ENCODE results near the gene REXO4. TPM values are rescaled to one million over a fixed set of nuclear protein-coding genes. Genes with fewer than 3 reads are reported as not detected.

Gene REXO4
- total and polyA plus RNA-seq, 9 of the 15 experiments (the other 6 are each of a cell fraction or from before 2014, with no cell fraction given): 3.4 to 72.9 (median 31.1) TPM

GRCh38 chr9:133375724-133376654 lies 41.8 kb downstream of the REXO4 start, which contains the start of the genes STKLD1 and SURF4 (continued):
- TF ChIP-seq POLR2AphosphoS5 (IDR thresholded peaks at IDR 0.05; ENCODE audit: control insufficient read depth, insufficient read depth, low read depth, low read length): peak; percentile 80
- peak; percentile 80 for TF ChIP-seq HNRNPLL (IDR thresholded peaks at IDR 0.05; ENCODE audit: low read depth, low read length, poor library complexity, severe bottlenecking)
- TF ChIP-seq, protein P1, sequence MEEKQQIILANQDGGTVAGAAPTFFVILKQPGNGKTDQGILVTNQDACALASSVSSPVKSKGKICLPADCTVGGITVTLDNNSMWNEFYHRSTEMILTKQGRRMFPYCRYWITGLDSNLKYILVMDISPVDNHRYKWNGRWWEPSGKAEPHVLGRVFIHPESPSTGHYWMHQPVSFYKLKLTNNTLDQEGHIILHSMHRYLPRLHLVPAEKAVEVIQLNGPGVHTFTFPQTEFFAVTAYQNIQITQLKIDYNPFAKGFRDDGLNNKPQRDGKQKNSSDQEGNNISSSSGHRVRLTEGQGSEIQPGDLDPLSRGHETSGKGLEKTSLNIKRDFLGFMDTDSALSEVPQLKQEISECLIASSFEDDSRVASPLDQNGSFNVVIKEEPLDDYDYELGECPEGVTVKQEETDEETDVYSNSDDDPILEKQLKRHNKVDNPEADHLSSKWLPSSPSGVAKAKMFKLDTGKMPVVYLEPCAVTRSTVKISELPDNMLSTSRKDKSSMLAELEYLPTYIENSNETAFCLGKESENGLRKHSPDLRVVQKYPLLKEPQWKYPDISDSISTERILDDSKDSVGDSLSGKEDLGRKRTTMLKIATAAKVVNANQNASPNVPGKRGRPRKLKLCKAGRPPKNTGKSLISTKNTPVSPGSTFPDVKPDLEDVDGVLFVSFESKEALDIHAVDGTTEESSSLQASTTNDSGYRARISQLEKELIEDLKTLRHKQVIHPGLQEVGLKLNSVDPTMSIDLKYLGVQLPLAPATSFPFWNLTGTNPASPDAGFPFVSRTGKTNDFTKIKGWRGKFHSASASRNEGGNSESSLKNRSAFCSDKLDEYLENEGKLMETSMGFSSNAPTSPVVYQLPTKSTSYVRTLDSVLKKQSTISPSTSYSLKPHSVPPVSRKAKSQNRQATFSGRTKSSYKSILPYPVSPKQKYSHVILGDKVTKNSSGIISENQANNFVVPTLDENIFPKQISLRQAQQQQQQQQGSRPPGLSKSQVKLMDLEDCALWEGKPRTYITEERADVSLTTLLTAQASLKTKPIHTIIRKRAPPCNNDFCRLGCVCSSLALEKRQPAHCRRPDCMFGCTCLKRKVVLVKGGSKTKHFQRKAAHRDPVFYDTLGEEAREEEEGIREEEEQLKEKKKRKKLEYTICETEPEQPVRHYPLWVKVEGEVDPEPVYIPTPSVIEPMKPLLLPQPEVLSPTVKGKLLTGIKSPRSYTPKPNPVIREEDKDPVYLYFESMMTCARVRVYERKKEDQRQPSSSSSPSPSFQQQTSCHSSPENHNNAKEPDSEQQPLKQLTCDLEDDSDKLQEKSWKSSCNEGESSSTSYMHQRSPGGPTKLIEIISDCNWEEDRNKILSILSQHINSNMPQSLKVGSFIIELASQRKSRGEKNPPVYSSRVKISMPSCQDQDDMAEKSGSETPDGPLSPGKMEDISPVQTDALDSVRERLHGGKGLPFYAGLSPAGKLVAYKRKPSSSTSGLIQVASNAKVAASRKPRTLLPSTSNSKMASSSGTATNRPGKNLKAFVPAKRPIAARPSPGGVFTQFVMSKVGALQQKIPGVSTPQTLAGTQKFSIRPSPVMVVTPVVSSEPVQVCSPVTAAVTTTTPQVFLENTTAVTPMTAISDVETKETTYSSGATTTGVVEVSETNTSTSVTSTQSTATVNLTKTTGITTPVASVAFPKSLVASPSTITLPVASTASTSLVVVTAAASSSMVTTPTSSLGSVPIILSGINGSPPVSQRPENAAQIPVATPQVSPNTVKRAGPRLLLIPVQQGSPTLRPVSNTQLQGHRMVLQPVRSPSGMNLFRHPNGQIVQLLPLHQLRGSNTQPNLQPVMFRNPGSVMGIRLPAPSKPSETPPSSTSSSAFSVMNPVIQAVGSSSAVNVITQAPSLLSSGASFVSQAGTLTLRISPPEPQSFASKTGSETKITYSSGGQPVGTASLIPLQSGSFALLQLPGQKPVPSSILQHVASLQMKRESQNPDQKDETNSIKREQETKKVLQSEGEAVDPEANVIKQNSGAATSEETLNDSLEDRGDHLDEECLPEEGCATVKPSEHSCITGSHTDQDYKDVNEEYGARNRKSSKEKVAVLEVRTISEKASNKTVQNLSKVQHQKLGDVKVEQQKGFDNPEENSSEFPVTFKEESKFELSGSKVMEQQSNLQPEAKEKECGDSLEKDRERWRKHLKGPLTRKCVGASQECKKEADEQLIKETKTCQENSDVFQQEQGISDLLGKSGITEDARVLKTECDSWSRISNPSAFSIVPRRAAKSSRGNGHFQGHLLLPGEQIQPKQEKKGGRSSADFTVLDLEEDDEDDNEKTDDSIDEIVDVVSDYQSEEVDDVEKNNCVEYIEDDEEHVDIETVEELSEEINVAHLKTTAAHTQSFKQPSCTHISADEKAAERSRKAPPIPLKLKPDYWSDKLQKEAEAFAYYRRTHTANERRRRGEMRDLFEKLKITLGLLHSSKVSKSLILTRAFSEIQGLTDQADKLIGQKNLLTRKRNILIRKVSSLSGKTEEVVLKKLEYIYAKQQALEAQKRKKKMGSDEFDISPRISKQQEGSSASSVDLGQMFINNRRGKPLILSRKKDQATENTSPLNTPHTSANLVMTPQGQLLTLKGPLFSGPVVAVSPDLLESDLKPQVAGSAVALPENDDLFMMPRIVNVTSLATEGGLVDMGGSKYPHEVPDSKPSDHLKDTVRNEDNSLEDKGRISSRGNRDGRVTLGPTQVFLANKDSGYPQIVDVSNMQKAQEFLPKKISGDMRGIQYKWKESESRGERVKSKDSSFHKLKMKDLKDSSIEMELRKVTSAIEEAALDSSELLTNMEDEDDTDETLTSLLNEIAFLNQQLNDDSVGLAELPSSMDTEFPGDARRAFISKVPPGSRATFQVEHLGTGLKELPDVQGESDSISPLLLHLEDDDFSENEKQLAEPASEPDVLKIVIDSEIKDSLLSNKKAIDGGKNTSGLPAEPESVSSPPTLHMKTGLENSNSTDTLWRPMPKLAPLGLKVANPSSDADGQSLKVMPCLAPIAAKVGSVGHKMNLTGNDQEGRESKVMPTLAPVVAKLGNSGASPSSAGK (IDR thresholded peaks at IDR 0.05): peak; percentile 89
- TF ChIP-seq ZFPM2 (CRISPR knock-in tag; IDR thresholded peaks at IDR 0.05): no peak
- TF ChIP-seq SLC30A9 (CRISPR knock-in tag; IDR thresholded peaks at IDR 0.05): no peak
- TF ChIP-seq CREB1 (IDR thresholded peaks at IDR 0.05): peak; percentile 54
- TF ChIP-seq CREB1 (CRISPR knock-in tag; IDR thresholded peaks at IDR 0.05): peak; percentile 63; the same call in 1 of the 2 replicates
- peak; percentile 43; the same call in 1 of the 2 replicates for TF ChIP-seq ZBTB7A (IDR thresholded peaks at IDR 0.05; ENCODE audit: borderline replicate concordance, control insufficient read depth, low read depth, low read length)
- TF ChIP-seq ATF1 (CRISPR knock-in tag; IDR thresholded peaks at IDR 0.05): no peak
- TF ChIP-seq ATF1 (tag; IDR thresholded peaks at IDR 0.05): peak; percentile 78
- no peak for TF ChIP-seq HDAC3 (IDR thresholded peaks at IDR 0.05; ENCODE audit: borderline replicate concordance, partially characterized antibody)
- peak; percentile 70; the same call in 1 of the 2 replicates for TF ChIP-seq STAT6 (CRISPR knock-in tag; IDR thresholded peaks at IDR 0.05)
- no peak for TF ChIP-seq IRF2 (CRISPR knock-in tag; IDR thresholded peaks at IDR 0.05)
